Stimulated activated memory B cell treated with anti-CD40 and anti-IgM and Interleukin-4, amounts not matched to agents 10 μg/mL and 1 μg/mL and 100 μg/mL, for 72 hours (primary cell): Measurements from ENCODE around the gene ATP6V0A1.

Experiments used
- ATAC-seq: fragments of 150-1000 bp; cut with Tn5 transposase; 2 replicates; pipeline ENCODE4 v1.10.0; 2021
- H3K27ac Mint-ChIP-seq: one replicate; pipeline ENCODE4 v1.8.0; 2022; ENCODE audit warnings: mild to moderate bottlenecking, mixed read lengths
- H3K27me3 Mint-ChIP-seq: one replicate; pipeline ENCODE4 v1.8.0; 2022; ENCODE audit warnings: mixed read lengths
- H3K36me3 Mint-ChIP-seq: one replicate; pipeline ENCODE4 v1.8.0; 2022; ENCODE audit warnings: mixed read lengths
- H3K4me1 Mint-ChIP-seq: one replicate; pipeline ENCODE4 v1.8.0; 2022; ENCODE audit warnings: mixed read lengths
- H3K4me3 Mint-ChIP-seq: one replicate; pipeline ENCODE4 v1.8.0; 2022; ENCODE audit warnings: mild to moderate bottlenecking, moderate library complexity, mixed read lengths
- H3K9me3 Mint-ChIP-seq: one replicate; pipeline ENCODE4 v1.8.0; 2022; ENCODE audit warnings: mixed read lengths

The ATP6V0A1 gene

GRCh38 chr17:42562388-42563142, 103.9 kb downstream of the ATP6V0A1 start:
- Mint-ChIP-seq H3K4me3 (peak overlapping the region; percentile 86), H3K4me1 (peaks cover 54% of the 10 kb centered on the region), H3K9me3 (no peaks in the 10 kb centered on the region), H3K27ac (peak overlapping the region; percentile 90), H3K36me3 (peaks cover 22% of the 10 kb centered on the region), H3K27me3 (no peaks in the 10 kb centered on the region)
- peak; percentile 1 for ATAC-seq

- peak overlapping the region; percentile 90 for H3K27ac Mint-ChIP-seq
- peaks cover 59% of the 10 kb centered on the region for H3K4me1 Mint-ChIP-seq
- no peaks in the 10 kb centered on the region for H3K9me3 Mint-ChIP-seq
- ATAC-seq, result no peak
- H3K27me3 Mint-ChIP-seq, result no peaks in the 10 kb centered on the region
- peaks cover 26% of the 10 kb centered on the region for H3K36me3 Mint-ChIP-seq
- peak overlapping the region; percentile 86 for H3K4me3 Mint-ChIP-seq
Observed at GRCh38 chr17:42563143-42563509, 104.4 kb downstream of the ATP6V0A1 start.

- no peak for ATAC-seq
- Mint-ChIP-seq H3K36me3 (peaks cover 28% of the 10 kb centered on the region), H3K27me3 (no peaks in the 10 kb centered on the region), H3K4me3 (peak overlapping the region; percentile 86), H3K4me1 (peaks cover 61% of the 10 kb centered on the region), H3K9me3 (no peaks in the 10 kb centered on the region), H3K27ac (peak overlapping the region; percentile 90)
Observed at GRCh38 chr17:42563543-42563942, 104.9 kb downstream of the ATP6V0A1 start.

- H3K36me3 Mint-ChIP-seq, result peaks cover 32% of the 10 kb centered on the region
- H3K4me3 Mint-ChIP-seq, result peak overlapping the region; percentile 86
- ATAC-seq, result no peak
- H3K9me3 Mint-ChIP-seq, result no peaks in the 10 kb centered on the region
- peaks cover 65% of the 10 kb centered on the region for H3K4me1 Mint-ChIP-seq
- no peaks in the 10 kb centered on the region for H3K27me3 Mint-ChIP-seq
- peak overlapping the region; percentile 90 for H3K27ac Mint-ChIP-seq
Observed at GRCh38 chr17:42563950-42564349, 105.3 kb downstream of the ATP6V0A1 start.

GRCh38 chr17:42564815-42565522, 106.3 kb downstream of the ATP6V0A1 start:
- no peaks in the 10 kb centered on the region for H3K27me3 Mint-ChIP-seq
- no peak overlapping the region for H3K4me3 Mint-ChIP-seq
- H3K27ac Mint-ChIP-seq, result peak overlapping the region; percentile 90
- H3K36me3 Mint-ChIP-seq, result peaks cover 38% of the 10 kb centered on the region
- H3K9me3 Mint-ChIP-seq, result no peaks in the 10 kb centered on the region
- no peak for ATAC-seq
- peaks cover 61% of the 10 kb centered on the region for H3K4me1 Mint-ChIP-seq

- peaks cover 42% of the 10 kb centered on the region for H3K36me3 Mint-ChIP-seq
- H3K27ac Mint-ChIP-seq, result peak overlapping the region; percentile 87
- peak overlapping the region; percentile 86 for H3K4me3 Mint-ChIP-seq
- no peaks in the 10 kb centered on the region for H3K27me3 Mint-ChIP-seq
- ATAC-seq, result no peak
- no peaks in the 10 kb centered on the region for H3K9me3 Mint-ChIP-seq
- peaks cover 56% of the 10 kb centered on the region for H3K4me1 Mint-ChIP-seq
Observed at GRCh38 chr17:42565523-42566214, 107.0 kb downstream of the ATP6V0A1 start.

GRCh38 chr17:42566215-42566882, 107.7 kb downstream of the ATP6V0A1 start:
- Mint-ChIP-seq H3K9me3 (no peaks in the 10 kb centered on the region), H3K4me1 (peaks cover 58% of the 10 kb centered on the region), H3K4me3 (peak overlapping the region; percentile 86), H3K36me3 (peaks cover 49% of the 10 kb centered on the region), H3K27ac (peak overlapping the region; percentile 87), H3K27me3 (no peaks in the 10 kb centered on the region)
- ATAC-seq, result no peak

GRCh38 chr17:42566883-42567573, 108.3 kb downstream of the ATP6V0A1 start, which contains the start of gene MLX:
MLX (plus strand) TSS chr17:42567100; CDS start chr17:42567125, 25 bp downstream.
- Mint-ChIP-seq H3K27me3 (no peaks in the 10 kb centered on the region), H3K9me3 (no peaks in the 10 kb centered on the region), H3K27ac (peak within 1 kb of the TSS; percentile 87), H3K36me3 (peaks cover 50% of the 10 kb centered on the region), H3K4me1 (peaks cover 51% of the 10 kb centered on the region), H3K4me3 (peak within 1 kb of the TSS; percentile 86)
- peak; percentile 90 for ATAC-seq

GRCh38 chr17:42568341-42569111, 109.8 kb downstream of the ATP6V0A1 start:
- no peak for ATAC-seq
- Mint-ChIP-seq H3K9me3 (no peaks in the 10 kb centered on the region), H3K4me3 (peak overlapping the region; percentile 49), H3K27ac (peak overlapping the region; percentile 87), H3K27me3 (no peaks in the 10 kb centered on the region), H3K4me1 (peaks cover 47% of the 10 kb centered on the region), H3K36me3 (peaks cover 63% of the 10 kb centered on the region)

GRCh38 chr17:42571435-42572225, 113.0 kb downstream of the ATP6V0A1 start:
- Mint-ChIP-seq H3K9me3 (no peaks in the 10 kb centered on the region), H3K27me3 (no peaks in the 10 kb centered on the region), H3K4me1 (peaks cover 51% of the 10 kb centered on the region), H3K4me3 (no peak overlapping the region), H3K36me3 (peaks cover 77% of the 10 kb centered on the region), H3K27ac (no peak overlapping the region)
- no peak for ATAC-seq
